ENCODE results near the gene CYB5D1.
"Not testable (repeated sequence)": the region's sequence is repeated elsewhere in the genome, so short reads cannot be mapped to it uniquely, and the experiment has no call there.

Gene CYB5D1

GRCh38 chr17:7857713-7858521, at the start of gene CYB5D1:
CYB5D1 (plus strand) TSS chr17:7858003; CDS start chr17:7858135, 132 bp downstream.
- DNase-seq: peak; percentile 88

- no peak for DNase-seq
These were observed 48.6 kb upstream of the CYB5D1 start for GRCh38 chr17:7809086-7809790.

- not testable (repeated sequence) for DNase-seq
These were observed 47.9 kb upstream of the CYB5D1 start for GRCh38 chr17:7809791-7810343.

GRCh38 chr17:7811251-7811650, 46.6 kb upstream of the CYB5D1 start:
- no peak for DNase-seq

- DNase-seq: no peak
These were observed 42.8 kb upstream of the CYB5D1 start for GRCh38 chr17:7814969-7815368.

- no peak for DNase-seq
These were observed 40.7 kb upstream of the CYB5D1 start for GRCh38 chr17:7816926-7817642.

- no peak for DNase-seq
These were observed 40.2 kb upstream of the CYB5D1 start for GRCh38 chr17:7817643-7817964.

GRCh38 chr17:7818026-7818425, 39.8 kb upstream of the CYB5D1 start:
- DNase-seq: no peak

- DNase-seq: no peak
These were observed 38.8 kb upstream of the CYB5D1 start for GRCh38 chr17:7818746-7819645.

- no peak for DNase-seq
These were observed 37.6 kb upstream of the CYB5D1 start for GRCh38 chr17:7820231-7820630.

GRCh38 chr17:7822126-7822525, 35.7 kb upstream of the CYB5D1 start:
- no peak for DNase-seq

GRCh38 chr17:7823581-7824001, 34.2 kb upstream of the CYB5D1 start:
- DNase-seq: no peak

GRCh38 chr17:7824021-7824924, 33.5 kb upstream of the CYB5D1 start:
- DNase-seq: no peak

- no peak for DNase-seq
These were observed 32.4 kb upstream of the CYB5D1 start for GRCh38 chr17:7825206-7825990.

GRCh38 chr17:7830616-7831015, 27.2 kb upstream of the CYB5D1 start:
- DNase-seq: no peak

- DNase-seq: no peak
These were observed 26.6 kb upstream of the CYB5D1 start for GRCh38 chr17:7831233-7831632.

GRCh38 chr17:7832431-7832830, 25.4 kb upstream of the CYB5D1 start:
- no peak for DNase-seq

GRCh38 chr17:7833011-7833794, 24.6 kb upstream of the CYB5D1 start:
- DNase-seq: no peak

- peak; percentile 59 for DNase-seq
These were observed 23.8 kb upstream of the CYB5D1 start, which contains the start of gene KDM6B for GRCh38 chr17:7833795-7834541. KDM6B (plus strand) TSS chr17:7834217; CDS start chr17:7845555, 11,338 bp downstream.

All from NCI-H446 treated with DMSO at 0.1 percent for 48 hours (cell line).